ENCODE data around the gene ARPC1A. TPM values are rescaled to one million over a fixed set of nuclear protein-coding genes. Genes with fewer than 3 reads are reported as not detected.

The ARPC1A gene
- total RNA-seq, 2 donors from 2014 or later, result 150 to 154 TPM

DNA sequence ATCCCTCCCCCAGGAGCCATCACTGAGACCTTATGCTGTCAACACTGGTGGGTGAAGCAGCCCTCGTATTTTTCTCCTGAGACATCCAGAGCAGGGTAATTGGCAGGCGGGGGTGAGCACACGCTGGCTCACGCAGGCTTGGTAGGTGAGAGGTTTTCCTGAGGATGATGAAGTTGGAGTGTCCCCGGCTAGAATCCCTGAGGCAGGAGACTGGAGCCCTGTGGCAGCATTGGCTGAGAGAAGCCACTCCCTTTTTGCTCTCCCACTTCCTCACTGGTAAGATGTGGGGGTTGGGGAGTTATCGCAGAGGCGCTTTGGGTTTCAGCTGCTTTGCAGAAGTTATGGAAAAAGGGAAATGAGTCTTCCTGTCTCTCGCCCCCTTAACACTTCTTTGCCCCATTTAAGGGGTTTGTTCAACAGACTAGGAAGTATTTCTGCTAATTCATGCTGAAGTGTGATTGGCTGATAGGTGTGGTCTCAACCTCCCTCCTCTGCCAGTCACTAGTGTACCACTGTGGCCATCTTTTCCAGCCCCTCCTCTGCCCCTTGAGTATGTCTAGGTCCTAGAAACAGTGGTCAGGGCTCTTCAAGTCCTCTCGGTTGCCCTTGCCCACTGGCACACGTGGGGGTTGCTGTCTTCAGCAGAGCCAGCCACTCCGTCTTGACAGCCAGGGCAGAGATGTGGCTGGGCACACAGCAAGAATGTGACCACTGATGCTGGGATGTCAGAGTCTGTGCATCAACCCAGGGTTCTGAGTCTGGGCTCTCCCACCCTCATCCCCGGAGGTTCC is 54.5 kb downstream of the ARPC1A start:
- WGBS, 2 experiments (ENCODE audit: insufficient coverage in 1 of 2, insufficient read length in 1 of 2), result 91 to 94% methylated on average over 9 to 12 of the region's 12 CpGs
- peaks cover 10% of the 10 kb centered on the region for H3K36me3 ChIP-seq (ENCODE audit: control insufficient read depth, insufficient read depth, low read length)
- H3K4me3 ChIP-seq (ENCODE audit: low read length), result no peak overlapping the region
- Mint-ChIP-seq H3K27me3 (ENCODE audit: insufficient read depth) (no peaks in the 10 kb centered on the region), H3K4me1 (peaks cover 7% of the 10 kb centered on the region), H3K4me3 (no peak overlapping the region), H3K27ac (peak overlapping the region; percentile 87), H3K36me3 (ENCODE audit: low read depth) (peaks cover 26% of the 10 kb centered on the region), H3K9me3 (no peaks in the 10 kb centered on the region)
- TF ChIP-seq, protein P1, sequence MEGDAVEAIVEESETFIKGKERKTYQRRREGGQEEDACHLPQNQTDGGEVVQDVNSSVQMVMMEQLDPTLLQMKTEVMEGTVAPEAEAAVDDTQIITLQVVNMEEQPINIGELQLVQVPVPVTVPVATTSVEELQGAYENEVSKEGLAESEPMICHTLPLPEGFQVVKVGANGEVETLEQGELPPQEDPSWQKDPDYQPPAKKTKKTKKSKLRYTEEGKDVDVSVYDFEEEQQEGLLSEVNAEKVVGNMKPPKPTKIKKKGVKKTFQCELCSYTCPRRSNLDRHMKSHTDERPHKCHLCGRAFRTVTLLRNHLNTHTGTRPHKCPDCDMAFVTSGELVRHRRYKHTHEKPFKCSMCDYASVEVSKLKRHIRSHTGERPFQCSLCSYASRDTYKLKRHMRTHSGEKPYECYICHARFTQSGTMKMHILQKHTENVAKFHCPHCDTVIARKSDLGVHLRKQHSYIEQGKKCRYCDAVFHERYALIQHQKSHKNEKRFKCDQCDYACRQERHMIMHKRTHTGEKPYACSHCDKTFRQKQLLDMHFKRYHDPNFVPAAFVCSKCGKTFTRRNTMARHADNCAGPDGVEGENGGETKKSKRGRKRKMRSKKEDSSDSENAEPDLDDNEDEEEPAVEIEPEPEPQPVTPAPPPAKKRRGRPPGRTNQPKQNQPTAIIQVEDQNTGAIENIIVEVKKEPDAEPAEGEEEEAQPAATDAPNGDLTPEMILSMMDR (conservative IDR thresholded peaks at IDR 0.05), result no peak
- no peak overlapping the region for H3K27ac ChIP-seq (ENCODE audit: low read depth, low read length)
- H3K27me3 ChIP-seq (ENCODE audit: control insufficient read depth, insufficient read depth, low read length, poor library complexity, severe bottlenecking), result no peaks in the 10 kb centered on the region
- H3K4me1 ChIP-seq (ENCODE audit: control insufficient read depth, insufficient read depth, low read length), result no peaks in the 10 kb centered on the region
- DNase-seq, result no peak
- no peak overlapping the region for H3K9ac ChIP-seq (ENCODE audit: extremely low read depth, low read length, poor library complexity, severe bottlenecking)
- H3K9me3 ChIP-seq (ENCODE audit: control insufficient read depth, low read length), result no peaks in the 10 kb centered on the region

DNA sequence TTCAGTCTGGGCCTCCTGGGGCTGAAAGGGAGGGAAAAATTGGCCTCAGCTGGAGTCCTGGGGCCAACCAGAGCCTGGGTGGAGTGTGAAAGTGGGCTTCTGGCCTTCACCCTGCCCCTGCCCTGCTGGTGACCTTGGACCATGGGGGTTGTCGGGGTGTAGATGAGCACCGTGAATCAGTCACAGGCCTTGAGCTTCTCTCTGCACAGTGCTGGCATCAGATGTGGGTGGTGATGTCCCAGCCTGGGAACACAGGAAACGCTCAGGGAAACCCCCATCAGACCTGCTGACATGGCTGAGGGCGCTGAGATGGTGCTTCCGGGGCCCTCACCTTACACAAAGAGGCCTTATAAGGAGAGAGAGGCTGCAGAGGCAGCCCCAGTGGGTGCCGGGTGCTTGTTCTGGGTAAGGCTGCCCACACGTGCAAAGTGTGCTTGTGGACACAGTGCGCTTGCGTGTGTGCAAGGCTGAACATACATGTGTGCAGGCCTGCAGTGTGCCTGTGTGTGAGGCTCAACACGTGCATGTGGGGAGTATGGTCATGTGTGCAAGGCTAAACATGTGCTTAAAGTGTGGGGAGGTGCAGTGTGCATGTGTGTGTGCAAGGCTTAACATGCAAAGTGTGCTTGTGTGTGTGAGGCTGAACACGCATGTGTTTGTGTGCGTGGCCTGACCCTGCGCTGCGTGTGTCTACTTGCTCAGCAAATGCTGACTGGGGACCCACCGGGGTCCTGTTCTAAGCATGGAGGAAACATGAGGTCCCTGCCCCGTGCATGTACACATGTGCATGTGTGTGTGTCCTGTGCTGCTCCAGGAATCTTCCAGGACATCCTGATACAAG is 55.3 kb downstream of the ARPC1A start:
- Mint-ChIP-seq H3K4me1 (peaks cover 7% of the 10 kb centered on the region), H3K27ac (peak overlapping the region; percentile 13), H3K4me3 (no peak overlapping the region), H3K9me3 (no peaks in the 10 kb centered on the region), H3K27me3 (ENCODE audit: insufficient read depth) (no peaks in the 10 kb centered on the region), H3K36me3 (ENCODE audit: low read depth) (peaks cover 26% of the 10 kb centered on the region)
- Histone ChIP-seq H3K9ac (ENCODE audit: extremely low read depth, low read length, poor library complexity, severe bottlenecking) (no peak overlapping the region), H3K9me3 (ENCODE audit: control insufficient read depth, low read length) (no peaks in the 10 kb centered on the region), H3K36me3 (ENCODE audit: control insufficient read depth, insufficient read depth, low read length) (peaks cover 15% of the 10 kb centered on the region), H3K27ac (ENCODE audit: low read depth, low read length) (no peak overlapping the region), H3K27me3 (ENCODE audit: control insufficient read depth, insufficient read depth, low read length, poor library complexity, severe bottlenecking) (no peaks in the 10 kb centered on the region), H3K4me3 (ENCODE audit: low read length) (no peak overlapping the region), H3K4me1 (ENCODE audit: control insufficient read depth, insufficient read depth, low read length) (no peaks in the 10 kb centered on the region)
- WGBS, 2 experiments (ENCODE audit: insufficient coverage in 1 of 2, insufficient read length in 1 of 2), result 92 to 94% methylated on average over 16 of the region's 16 CpGs
- TF ChIP-seq, protein P1 (conservative IDR thresholded peaks at IDR 0.05), result no peak
- DNase-seq, result no peak

DNA sequence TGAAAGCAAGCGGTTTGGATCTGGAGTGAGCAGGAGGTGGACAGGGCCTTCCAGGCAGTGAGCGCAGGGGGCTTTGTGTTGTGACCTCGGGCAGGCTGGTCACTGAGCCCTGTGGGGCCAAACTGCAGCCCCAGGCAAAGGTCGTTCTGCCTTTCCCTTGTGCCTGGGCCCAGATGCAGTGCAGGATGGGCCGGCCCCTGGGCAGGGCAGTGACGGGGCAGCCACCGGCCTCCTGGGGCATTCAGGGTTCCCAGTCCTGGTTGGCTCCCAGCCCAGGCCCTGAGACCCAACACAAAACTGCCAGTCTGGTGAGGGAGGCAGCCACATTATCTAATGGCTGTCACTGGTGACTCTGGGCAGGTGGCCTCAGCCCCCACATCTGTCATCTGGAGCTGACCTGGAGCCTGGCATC is 56.0 kb downstream of the ARPC1A start:
- no peak overlapping the region for H3K27ac Mint-ChIP-seq
- peaks cover 33% of the 10 kb centered on the region for H3K36me3 Mint-ChIP-seq (ENCODE audit: low read depth)
- H3K4me3 Mint-ChIP-seq, result no peak overlapping the region
- H3K4me1 Mint-ChIP-seq, result peaks cover 7% of the 10 kb centered on the region
- H3K36me3 ChIP-seq (ENCODE audit: control insufficient read depth, insufficient read depth, low read length), result peaks cover 20% of the 10 kb centered on the region
- no peak for DNase-seq
- H3K4me1 ChIP-seq (ENCODE audit: control insufficient read depth, insufficient read depth, low read length), result no peaks in the 10 kb centered on the region
- no peak overlapping the region for H3K9ac ChIP-seq (ENCODE audit: extremely low read depth, low read length, poor library complexity, severe bottlenecking)
- no peaks in the 10 kb centered on the region for H3K9me3 ChIP-seq (ENCODE audit: control insufficient read depth, low read length)
- no peaks in the 10 kb centered on the region for H3K27me3 Mint-ChIP-seq (ENCODE audit: insufficient read depth)
- no peaks in the 10 kb centered on the region for H3K27me3 ChIP-seq (ENCODE audit: control insufficient read depth, insufficient read depth, low read length, poor library complexity, severe bottlenecking)
- TF ChIP-seq, protein P1 (conservative IDR thresholded peaks at IDR 0.05), result no peak
- no peak overlapping the region for H3K4me3 ChIP-seq (ENCODE audit: low read length)
- WGBS, 2 experiments (ENCODE audit: insufficient coverage in 1 of 2, insufficient read length in 1 of 2), result 87 to 89% methylated on average over 5 to 7 of the region's 7 CpGs
- no peaks in the 10 kb centered on the region for H3K9me3 Mint-ChIP-seq
- H3K27ac ChIP-seq (ENCODE audit: low read depth, low read length), result no peak overlapping the region
